Ectodermal cell (in vitro differentiated cells): Measurements from ENCODE around the gene COG6.

ENCODE experiments used
- H3K27ac ChIP-seq: 2 replicates; pipeline ENCODE4 v1.7.0; 2013; ENCODE audit warnings: mild to moderate bottlenecking, low read depth, low read length; ENCODE audit not compliant: insufficient read depth, poor library complexity, severe bottlenecking
- H3K27me3 ChIP-seq: 2 replicates; pipeline ENCODE4 v1.7.0; 2013; ENCODE audit warnings: mild to moderate bottlenecking, low read length; ENCODE audit not compliant: insufficient read depth, control insufficient read depth, poor library complexity, severe bottlenecking
- H3K36me3 ChIP-seq: one replicate; pipeline ENCODE4 v1.7.0; 2013; ENCODE audit warnings: low read length; ENCODE audit not compliant: control insufficient read depth, insufficient read depth
- H3K4me1 ChIP-seq: one replicate; pipeline ENCODE4 v1.7.0; 2013; ENCODE audit warnings: low read length; ENCODE audit not compliant: control insufficient read depth, insufficient read depth
- H3K4me3 ChIP-seq: 2 replicates; pipeline ENCODE4 v1.7.0; 2013; ENCODE audit warnings: low read depth, low read length, control low read depth; ENCODE audit not compliant: insufficient read depth
- H3K9me3 ChIP-seq: 2 replicates; pipeline ENCODE4 v1.7.0; 2013; ENCODE audit warnings: mild to moderate bottlenecking, low read length, moderate library complexity; ENCODE audit not compliant: control insufficient read depth
- WGBS, 2 experiments: methylation state at CpG; one replicate each; pipeline ENCODE4 v1.1.7; 2013; ENCODE audit warnings: missing lambda C conversion rate in 2 of 2; 5-methylcytosine and 5-hydroxymethylcytosine counted together

The COG6 gene

GRCh38 chr13:39712626-39713025 is 57.2 kb downstream of the COG6 start:
- Histone ChIP-seq H3K4me3 (no peak overlapping the region), H3K9me3 (peaks cover 3% of the 10 kb centered on the region), H3K27ac (no peak overlapping the region), H3K4me1 (no peaks in the 10 kb centered on the region), H3K36me3 (no peaks in the 10 kb centered on the region), H3K27me3 (no peaks in the 10 kb centered on the region)
- 97 to 99% methylated on average over 3 of the region's 3 CpGs for WGBS, 2 experiments

DNA sequence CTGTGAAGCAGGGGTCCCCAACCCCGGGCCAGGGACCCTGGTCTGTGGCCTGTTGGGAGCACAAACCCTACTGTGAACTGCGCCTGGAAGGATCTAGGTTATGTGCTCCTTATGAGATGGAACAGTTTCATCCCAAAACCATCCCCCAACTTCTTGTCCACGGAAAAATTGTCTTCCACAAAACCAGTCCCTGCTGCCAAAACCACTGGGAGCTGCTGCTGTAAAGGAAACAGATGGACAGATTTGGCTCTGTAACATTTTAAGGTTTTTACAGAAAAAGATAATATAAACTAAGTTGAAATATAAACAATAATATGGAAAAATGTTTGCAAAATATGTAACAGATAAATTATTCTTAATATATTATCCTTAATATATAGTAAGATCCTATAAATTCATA is 73.7 kb downstream of the COG6 start:
- H3K27me3 ChIP-seq: no peaks in the 10 kb centered on the region
- WGBS, 2 experiments: 87 to 98% methylated on average over 3 of the region's 3 CpGs
- H3K36me3 ChIP-seq: no peaks in the 10 kb centered on the region
- no peak overlapping the region for H3K27ac ChIP-seq
- no peaks in the 10 kb centered on the region for H3K9me3 ChIP-seq
- H3K4me1 ChIP-seq: no peaks in the 10 kb centered on the region
- H3K4me3 ChIP-seq: no peak overlapping the region

DNA sequence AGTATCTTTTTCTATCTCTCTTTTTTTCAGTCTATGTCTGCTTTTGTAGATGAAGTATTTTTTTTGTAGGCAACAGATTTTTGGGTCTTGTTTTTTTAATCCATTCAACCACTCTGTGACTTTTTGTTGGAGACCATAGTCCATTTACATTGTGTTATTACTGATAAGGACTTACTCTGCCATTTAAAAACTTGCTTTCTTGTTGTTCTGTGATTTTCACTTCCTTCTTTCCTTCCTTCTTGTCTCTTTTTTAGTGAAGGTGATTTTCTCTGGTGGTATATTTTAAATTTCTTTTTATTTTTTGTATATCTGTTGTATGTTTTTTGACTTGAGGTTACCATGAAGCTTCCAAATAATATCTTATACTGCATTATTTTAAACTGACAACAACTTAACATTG is 79.5 kb downstream of the COG6 start:
- no peaks in the 10 kb centered on the region for H3K27me3 ChIP-seq
- no peaks in the 10 kb centered on the region for H3K9me3 ChIP-seq

GRCh38 chr13:39737047-39737446 is 81.6 kb downstream of the COG6 start:
- Histone ChIP-seq H3K27me3 (no peaks in the 10 kb centered on the region), H3K9me3 (no peaks in the 10 kb centered on the region), H3K36me3 (no peaks in the 10 kb centered on the region), H3K4me1 (no peaks in the 10 kb centered on the region), H3K4me3 (no peak overlapping the region), H3K27ac (no peak overlapping the region)
- 93 to 97% methylated on average over 5 of the region's 5 CpGs for WGBS, 2 experiments

More for the DNA sequence above, 79.5 kb downstream of the COG6 start:
- Histone ChIP-seq H3K27ac (no peak overlapping the region), H3K4me3 (no peak overlapping the region), H3K36me3 (no peaks in the 10 kb centered on the region), H3K4me1 (no peaks in the 10 kb centered on the region)

GRCh38 chr13:39740761-39741160 is 85.3 kb downstream of the COG6 start:
- no peaks in the 10 kb centered on the region for H3K9me3 ChIP-seq
- no peak overlapping the region for H3K27ac ChIP-seq
- no peaks in the 10 kb centered on the region for H3K27me3 ChIP-seq
- WGBS, 2 experiments: 94 to 95% methylated on average over 3 of the region's 3 CpGs
- no peaks in the 10 kb centered on the region for H3K4me1 ChIP-seq
- no peaks in the 10 kb centered on the region for H3K36me3 ChIP-seq
- H3K4me3 ChIP-seq: no peak overlapping the region

DNA sequence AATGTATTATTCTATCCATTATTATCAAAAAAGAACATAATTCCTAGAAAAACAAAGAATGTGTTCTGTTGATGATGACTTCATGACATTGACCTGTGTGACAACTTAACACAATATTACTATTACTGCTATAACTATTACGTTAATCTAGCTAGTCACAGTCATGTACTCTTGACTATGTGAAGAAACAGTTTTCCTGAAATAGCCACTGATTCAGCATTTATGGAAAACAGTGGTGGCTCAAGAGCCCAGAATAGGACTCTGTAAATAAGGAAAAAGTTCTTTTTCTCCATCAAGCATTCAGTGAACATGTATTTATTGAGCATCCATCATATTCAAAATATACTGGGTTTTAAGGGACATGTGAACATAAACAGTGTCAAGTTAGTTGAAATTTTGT is 93.5 kb downstream of the COG6 start:
- Histone ChIP-seq H3K4me3 (no peak overlapping the region), H3K27me3 (no peaks in the 10 kb centered on the region)
- 57 to 71% methylated on average over 1 of the region's 1 CpG for WGBS, 2 experiments

DNA sequence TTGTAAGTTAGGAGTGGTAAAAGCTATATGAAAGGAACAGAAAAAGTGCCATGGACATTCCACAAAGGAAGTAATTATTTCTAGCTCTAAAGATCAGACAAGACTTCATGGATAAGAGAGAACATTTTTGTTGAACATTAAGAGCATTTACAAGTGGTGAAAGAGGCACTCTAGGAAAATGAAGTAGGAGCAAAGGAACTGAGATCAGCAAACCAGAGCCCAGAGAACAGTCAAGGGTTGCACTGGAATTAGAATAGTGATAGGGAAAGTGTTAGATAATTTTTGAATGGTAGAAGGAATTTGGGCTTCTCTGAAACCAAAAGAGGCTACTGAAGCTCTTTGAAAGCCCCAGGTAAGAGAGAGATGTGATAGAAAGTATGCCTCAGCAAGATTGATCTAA is 94.1 kb downstream of the COG6 start:
- Histone ChIP-seq H3K9me3 (no peaks in the 10 kb centered on the region), H3K27me3 (no peaks in the 10 kb centered on the region), H3K4me1 (no peaks in the 10 kb centered on the region), H3K4me3 (no peak overlapping the region), H3K36me3 (no peaks in the 10 kb centered on the region), H3K27ac (no peak overlapping the region)

More for the DNA sequence above, 93.5 kb downstream of the COG6 start:
- Histone ChIP-seq H3K27ac (no peak overlapping the region), H3K4me1 (no peaks in the 10 kb centered on the region), H3K36me3 (no peaks in the 10 kb centered on the region), H3K9me3 (no peaks in the 10 kb centered on the region)

DNA sequence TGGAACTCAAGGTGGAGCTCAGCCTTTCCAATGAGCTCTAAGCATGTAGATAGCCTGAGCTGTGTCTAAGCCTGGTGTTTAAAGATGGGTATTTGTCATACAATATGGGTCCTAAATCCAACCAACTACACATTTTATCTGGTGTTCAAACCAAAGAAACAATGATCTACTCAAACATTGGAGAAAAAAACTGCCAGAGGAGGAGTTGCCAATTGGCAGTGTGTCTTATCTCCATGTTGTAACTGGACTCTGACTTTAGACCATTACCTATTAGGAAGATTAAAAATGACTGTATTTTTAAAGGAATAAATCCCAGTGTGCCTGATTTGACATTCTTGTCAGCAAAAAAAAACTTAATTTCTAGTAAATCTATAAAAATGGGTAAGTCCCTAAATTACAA is 96.3 kb downstream of the COG6 start:
- H3K4me3 ChIP-seq: no peak overlapping the region
- no peak overlapping the region for H3K27ac ChIP-seq
- no peaks in the 10 kb centered on the region for H3K36me3 ChIP-seq
- H3K27me3 ChIP-seq: no peaks in the 10 kb centered on the region
- H3K9me3 ChIP-seq: no peaks in the 10 kb centered on the region
- H3K4me1 ChIP-seq: no peaks in the 10 kb centered on the region

DNA sequence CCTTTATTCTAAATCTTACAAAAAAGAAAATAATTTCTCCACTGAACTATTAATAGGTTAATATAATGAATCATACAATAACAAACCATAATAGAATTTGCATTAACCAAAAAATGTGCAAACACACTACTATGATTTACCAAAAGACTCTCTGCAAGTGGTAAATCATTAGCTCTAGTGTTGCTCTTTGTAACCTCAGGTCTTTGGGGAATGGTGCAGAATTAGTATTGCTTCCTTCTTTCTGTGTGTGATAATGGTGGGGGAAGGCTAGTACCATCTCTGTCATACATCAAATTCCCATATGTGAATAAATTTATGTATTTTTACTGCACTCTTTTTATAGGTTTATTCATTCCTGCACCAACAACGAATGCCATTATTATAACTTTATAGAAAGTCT is 105.1 kb downstream of the COG6 start:
- no peak overlapping the region for H3K27ac ChIP-seq
- whole genome bisulfite sequencing, 2 experiments: 88 to 89% methylated on average over 1 of the region's 1 CpG

GRCh38 chr13:39765801-39766463 is 110.5 kb downstream of the COG6 start:
- Histone ChIP-seq H3K9me3 (no peaks in the 10 kb centered on the region), H3K27me3 (no peaks in the 10 kb centered on the region), H3K36me3 (no peaks in the 10 kb centered on the region), H3K27ac (no peak overlapping the region), H3K4me1 (no peaks in the 10 kb centered on the region), H3K4me3 (no peak overlapping the region)
- 80 to 83% methylated on average over 2 of the region's 2 CpGs for WGBS, 2 experiments

More for the DNA sequence above, 105.1 kb downstream of the COG6 start:
- no peak overlapping the region for H3K4me3 ChIP-seq
- H3K27me3 ChIP-seq: no peaks in the 10 kb centered on the region
- no peaks in the 10 kb centered on the region for H3K36me3 ChIP-seq
- no peaks in the 10 kb centered on the region for H3K4me1 ChIP-seq
- no peaks in the 10 kb centered on the region for H3K9me3 ChIP-seq
